HCT116 (cell line): ENCODE results near the gene SESN1.

ENCODE experiments used
- EZH2 ChIP-seq: fragments of 200-600 bp; sonication (generic); IDR thresholded peaks from 2 replicates; pipeline ENCODE4 v1.6.1; 2017; ENCODE audit warnings: antibody characterized with exemption, mixed run types
- EZH2phosphoT487 ChIP-seq: fragments of 200-600 bp; IDR thresholded peaks from 2 replicates; pipeline ENCODE4 v1.6.1; 2018; ENCODE audit warnings: antibody characterized with exemption, borderline replicate concordance
- FOSL1 ChIP-seq: IDR thresholded peaks from 2 replicates; pipeline ENCODE4 v1.6.1; 2012; ENCODE audit warnings: low read depth
- JUND ChIP-seq: IDR thresholded peaks from 2 replicates; pipeline ENCODE4 v1.6.1; 2012
- POLR2A ChIP-seq: IDR thresholded peaks from 2 replicates; pipeline ENCODE4 v1.7.0; 2011; ENCODE audit warnings: borderline replicate concordance; ENCODE audit not compliant: insufficient read depth, insufficient read length; ENCODE audit errors: extremely low read depth
- POLR2AphosphoS5 ChIP-seq: IDR thresholded peaks from 2 replicates; pipeline ENCODE4 v1.6.1; 2011; ENCODE audit warnings: mild to moderate bottlenecking, low read depth, low read length, moderate library complexity
- RAD21 ChIP-seq: IDR thresholded peaks from 2 replicates; pipeline ENCODE4 v1.6.1; 2012; ENCODE audit warnings: low read depth, mild to moderate bottlenecking
- SIN3A ChIP-seq: IDR thresholded peaks from 2 replicates; pipeline ENCODE4 v1.6.1; 2012; ENCODE audit warnings: low read depth
- ZNF274 ChIP-seq: fragments of 200-500 bp; sonication (Bioruptor generic); IDR thresholded peaks from 2 replicates; pipeline ENCODE4 v1.6.1; 2014; ENCODE audit warnings: mild to moderate bottlenecking, low read depth, low read length, inconsistent platforms
- TF ChIP-seq, protein P1 (sequence below), 3 experiments: fragments of 200-600 bp in 1 of 3; sonication (generic) in 1 of 3; IDR thresholded peaks in 2 of 3; conservative IDR thresholded peaks in 1 of 3; 2 replicates each; pipeline ENCODE4 v1.5.1; 2012 to 2017; ENCODE audit warnings: low read depth in 2 of 3, low read length in 2 of 3, antibody characterized with exemption in 1 of 3, borderline replicate concordance in 1 of 3, control low read depth in 1 of 3, mild to moderate bottlenecking in 1 of 3, mixed read lengths in 1 of 3, mixed run types in 1 of 3, moderate library complexity in 1 of 3; ENCODE audit not compliant: insufficient read depth in 1 of 3
- TF ChIP-seq, protein P2 (sequence below): IDR thresholded peaks from 2 replicates; pipeline ENCODE4 v1.6.1; 2012

DNA sequence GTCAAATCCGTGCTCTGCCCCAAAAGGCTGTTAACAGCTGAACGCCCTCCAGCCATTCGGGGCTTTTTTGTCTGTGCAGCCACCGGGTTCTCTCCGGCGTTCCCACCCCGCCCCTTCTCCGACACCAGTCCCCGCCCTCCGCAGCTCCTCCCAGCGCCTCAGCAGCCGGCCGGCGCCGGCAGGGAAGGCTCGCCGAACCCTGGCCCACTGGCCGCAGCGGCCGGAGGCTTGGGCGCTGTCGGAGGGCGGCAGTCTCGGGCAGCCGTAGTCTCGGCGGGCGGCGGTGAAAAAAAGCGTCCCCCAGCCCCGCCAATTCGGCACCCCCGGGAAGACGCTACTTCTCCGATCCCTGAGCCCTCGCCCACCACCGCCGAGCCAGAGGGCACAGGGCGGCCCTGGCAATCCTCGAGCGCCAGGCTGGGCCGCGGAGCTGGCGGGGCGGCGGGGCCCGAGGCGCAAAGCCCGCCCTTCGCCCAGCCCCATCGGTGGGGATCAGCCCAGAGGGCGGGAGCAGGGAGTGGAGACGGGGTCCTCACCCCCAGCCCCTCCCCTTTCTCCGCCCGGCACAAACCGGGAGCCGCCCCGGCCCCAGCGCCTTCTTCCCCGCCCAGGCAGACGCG is at the start of gene SESN1:
- TF ChIP-seq ZNF274, result no peak
- TF ChIP-seq, protein P1, sequence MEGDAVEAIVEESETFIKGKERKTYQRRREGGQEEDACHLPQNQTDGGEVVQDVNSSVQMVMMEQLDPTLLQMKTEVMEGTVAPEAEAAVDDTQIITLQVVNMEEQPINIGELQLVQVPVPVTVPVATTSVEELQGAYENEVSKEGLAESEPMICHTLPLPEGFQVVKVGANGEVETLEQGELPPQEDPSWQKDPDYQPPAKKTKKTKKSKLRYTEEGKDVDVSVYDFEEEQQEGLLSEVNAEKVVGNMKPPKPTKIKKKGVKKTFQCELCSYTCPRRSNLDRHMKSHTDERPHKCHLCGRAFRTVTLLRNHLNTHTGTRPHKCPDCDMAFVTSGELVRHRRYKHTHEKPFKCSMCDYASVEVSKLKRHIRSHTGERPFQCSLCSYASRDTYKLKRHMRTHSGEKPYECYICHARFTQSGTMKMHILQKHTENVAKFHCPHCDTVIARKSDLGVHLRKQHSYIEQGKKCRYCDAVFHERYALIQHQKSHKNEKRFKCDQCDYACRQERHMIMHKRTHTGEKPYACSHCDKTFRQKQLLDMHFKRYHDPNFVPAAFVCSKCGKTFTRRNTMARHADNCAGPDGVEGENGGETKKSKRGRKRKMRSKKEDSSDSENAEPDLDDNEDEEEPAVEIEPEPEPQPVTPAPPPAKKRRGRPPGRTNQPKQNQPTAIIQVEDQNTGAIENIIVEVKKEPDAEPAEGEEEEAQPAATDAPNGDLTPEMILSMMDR (IDR thresholded peaks at IDR 0.05 in 2 of 3, conservative IDR thresholded peaks at IDR 0.05 in 1 of 3; ENCODE audit: borderline replicate concordance in 1 of 3, insufficient read depth in 1 of 3, low read depth in 2 of 3, low read length in 2 of 3), result no peak
- no peak for TF ChIP-seq EZH2
- TF ChIP-seq, protein P2, sequence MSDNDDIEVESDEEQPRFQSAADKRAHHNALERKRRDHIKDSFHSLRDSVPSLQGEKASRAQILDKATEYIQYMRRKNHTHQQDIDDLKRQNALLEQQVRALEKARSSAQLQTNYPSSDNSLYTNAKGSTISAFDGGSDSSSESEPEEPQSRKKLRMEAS, result peak; percentile 78
- TF ChIP-seq POLR2AphosphoS5, result peak; percentile 71
- TF ChIP-seq JUND, result no peak
- no peak for TF ChIP-seq RAD21
- no peak for TF ChIP-seq FOSL1
- TF ChIP-seq SIN3A, result peak; percentile 55; the same call in 1 of the 2 replicates
- TF ChIP-seq EZH2phosphoT487, result no peak
- TF ChIP-seq POLR2A, result peak; percentile 17
